Osteoblast (primary cell): ENCODE results near the gene MYO15B. TPM values are rescaled to one million over a fixed set of nuclear protein-coding genes. Genes with fewer than 3 reads are reported as not detected.

Experiments
- DNase-seq: peaks from one replicate; pipeline ENCODE4 v3.0.0; 2011; ENCODE audit warnings: low spot score, mixed read lengths; ENCODE audit not compliant: insufficient read length; ENCODE audit errors: missing footprints
- H2AFZ ChIP-seq: 2 replicates; pipeline ENCODE4 v1.6.0; 2011; ENCODE audit warnings: mild to moderate bottlenecking, low read length
- H3K27ac ChIP-seq: 2 replicates; pipeline ENCODE4 v1.5.1; 2011; ENCODE audit warnings: mild to moderate bottlenecking, low read depth, low read length, moderate library complexity
- H3K27me3 ChIP-seq: 2 replicates; pipeline ENCODE4 v1.6.0; 2012; ENCODE audit warnings: mild to moderate bottlenecking, control low read depth, inconsistent platforms, low read length, moderate library complexity; ENCODE audit not compliant: insufficient read depth
- H3K36me3 ChIP-seq: 2 replicates; pipeline ENCODE4 v1.5.1; 2011; ENCODE audit warnings: mild to moderate bottlenecking, low read length, control low read depth, moderate library complexity; ENCODE audit not compliant: insufficient read depth
- H3K4me1 ChIP-seq: 2 replicates; pipeline ENCODE4 v1.5.1; 2011; ENCODE audit warnings: mild to moderate bottlenecking, low read length, control low read depth, moderate library complexity; ENCODE audit not compliant: insufficient read depth
- H3K4me2 ChIP-seq: 2 replicates; pipeline ENCODE4 v1.6.0; 2011; ENCODE audit warnings: mild to moderate bottlenecking, low read length; ENCODE audit not compliant: insufficient read depth
- H3K4me3 ChIP-seq: fragments of 200-600 bp; sonication (generic); 3 replicates; pipeline ENCODE4 v1.5.1; 2012; ENCODE audit warnings: mild to moderate bottlenecking, low read length, inconsistent platforms; ENCODE audit not compliant: insufficient read depth
- H3K79me2 ChIP-seq: 2 replicates; pipeline ENCODE4 v1.6.0; 2012; ENCODE audit warnings: mild to moderate bottlenecking, low read length, control low read depth, inconsistent platforms; ENCODE audit not compliant: insufficient read depth
- H3K9me3 ChIP-seq: 2 replicates; pipeline ENCODE4 v1.5.1; 2011; ENCODE audit warnings: low read depth, low read length, control low read depth
- H4K20me1 ChIP-seq: 2 replicates; pipeline ENCODE4 v1.6.0; 2012; ENCODE audit warnings: mild to moderate bottlenecking, low read length, control low read depth; ENCODE audit not compliant: insufficient read depth
- total RNA-seq: library from RNA; depleted of rRNA; stranded (reverse); fragments of >200 nt; gene quantifications from 2 replicates; pipeline ENCODE4 v1.2.3, GENCODE V29; 2012
- TF ChIP-seq, protein P1 (sequence below): IDR thresholded peaks from 2 replicates; pipeline ENCODE4 v1.5.1; 2011; ENCODE audit warnings: mild to moderate bottlenecking, low read depth, low read length, moderate library complexity; ENCODE audit errors: extremely low read depth

MYO15B gene
- total RNA-seq, 1 donor = 1.4 TPM

DNA sequence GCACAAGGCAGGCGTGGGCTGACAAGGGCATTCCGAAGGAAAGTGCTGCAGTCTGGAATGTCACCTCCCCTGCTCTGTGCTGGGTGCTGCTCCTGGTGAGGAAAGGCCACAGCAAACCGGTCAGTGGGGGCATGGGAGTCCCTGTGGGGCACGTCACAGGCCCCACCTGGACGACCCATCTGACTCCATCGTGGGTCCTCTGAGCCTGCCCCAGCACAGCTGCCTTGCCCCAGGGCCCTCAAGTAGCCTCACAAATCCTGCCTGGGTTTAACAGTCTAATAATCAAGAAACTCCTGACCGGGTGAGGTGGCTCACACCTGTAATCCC, 2.8 kb upstream of the MYO15B start:
- no peaks in the 10 kb centered on the region for H3K9me3 ChIP-seq
- H3K4me1 ChIP-seq = no peaks in the 10 kb centered on the region
- no peak for DNase-seq
- no peak overlapping the region for H3K4me3 ChIP-seq
- TF ChIP-seq, protein P1, sequence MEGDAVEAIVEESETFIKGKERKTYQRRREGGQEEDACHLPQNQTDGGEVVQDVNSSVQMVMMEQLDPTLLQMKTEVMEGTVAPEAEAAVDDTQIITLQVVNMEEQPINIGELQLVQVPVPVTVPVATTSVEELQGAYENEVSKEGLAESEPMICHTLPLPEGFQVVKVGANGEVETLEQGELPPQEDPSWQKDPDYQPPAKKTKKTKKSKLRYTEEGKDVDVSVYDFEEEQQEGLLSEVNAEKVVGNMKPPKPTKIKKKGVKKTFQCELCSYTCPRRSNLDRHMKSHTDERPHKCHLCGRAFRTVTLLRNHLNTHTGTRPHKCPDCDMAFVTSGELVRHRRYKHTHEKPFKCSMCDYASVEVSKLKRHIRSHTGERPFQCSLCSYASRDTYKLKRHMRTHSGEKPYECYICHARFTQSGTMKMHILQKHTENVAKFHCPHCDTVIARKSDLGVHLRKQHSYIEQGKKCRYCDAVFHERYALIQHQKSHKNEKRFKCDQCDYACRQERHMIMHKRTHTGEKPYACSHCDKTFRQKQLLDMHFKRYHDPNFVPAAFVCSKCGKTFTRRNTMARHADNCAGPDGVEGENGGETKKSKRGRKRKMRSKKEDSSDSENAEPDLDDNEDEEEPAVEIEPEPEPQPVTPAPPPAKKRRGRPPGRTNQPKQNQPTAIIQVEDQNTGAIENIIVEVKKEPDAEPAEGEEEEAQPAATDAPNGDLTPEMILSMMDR = no peak
- H3K79me2 ChIP-seq = no peaks in the 10 kb centered on the region
- peaks cover 38% of the 10 kb centered on the region for H3K27me3 ChIP-seq
- H3K4me2 ChIP-seq = no peak overlapping the region
- no peak overlapping the region for H2AFZ ChIP-seq
- no peaks in the 10 kb centered on the region for H3K36me3 ChIP-seq
- H4K20me1 ChIP-seq = no peaks in the 10 kb centered on the region
- H3K27ac ChIP-seq = no peak overlapping the region

DNA sequence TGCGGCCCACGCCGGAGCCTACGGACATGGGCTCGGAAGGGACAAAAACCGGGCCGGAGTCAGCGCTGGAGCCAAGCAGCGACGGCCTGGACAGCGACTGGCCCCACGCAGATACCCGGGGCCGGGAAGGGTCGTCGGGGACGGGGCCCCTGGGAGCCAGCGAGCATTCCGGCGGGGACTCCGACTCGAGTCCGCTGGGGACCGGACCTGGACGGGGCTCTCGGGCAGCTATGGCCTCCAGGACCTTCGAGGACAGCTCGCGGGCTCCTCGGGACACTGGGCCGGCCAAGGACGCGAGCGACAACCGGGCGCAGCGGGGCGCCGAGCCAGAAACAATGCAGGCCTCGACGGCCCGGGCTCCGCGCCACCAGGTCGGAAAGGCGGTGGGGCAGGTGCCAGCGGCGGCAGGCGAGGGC, 1.0 kb downstream of the MYO15B start:
- H3K36me3 ChIP-seq = no peaks in the 10 kb centered on the region
- no peaks in the 10 kb centered on the region for H3K4me1 ChIP-seq
- H4K20me1 ChIP-seq = no peaks in the 10 kb centered on the region
- peak overlapping the region; percentile 19 for H3K4me3 ChIP-seq
- no peak overlapping the region for H3K27ac ChIP-seq
- TF ChIP-seq, protein P1 = no peak
- peak overlapping the region; percentile 23 for H3K4me2 ChIP-seq
- H2AFZ ChIP-seq = no peak overlapping the region
- H3K27me3 ChIP-seq = peaks cover 46% of the 10 kb centered on the region
- H3K9me3 ChIP-seq = no peaks in the 10 kb centered on the region
- H3K79me2 ChIP-seq = no peaks in the 10 kb centered on the region
- no peak for DNase-seq

DNA sequence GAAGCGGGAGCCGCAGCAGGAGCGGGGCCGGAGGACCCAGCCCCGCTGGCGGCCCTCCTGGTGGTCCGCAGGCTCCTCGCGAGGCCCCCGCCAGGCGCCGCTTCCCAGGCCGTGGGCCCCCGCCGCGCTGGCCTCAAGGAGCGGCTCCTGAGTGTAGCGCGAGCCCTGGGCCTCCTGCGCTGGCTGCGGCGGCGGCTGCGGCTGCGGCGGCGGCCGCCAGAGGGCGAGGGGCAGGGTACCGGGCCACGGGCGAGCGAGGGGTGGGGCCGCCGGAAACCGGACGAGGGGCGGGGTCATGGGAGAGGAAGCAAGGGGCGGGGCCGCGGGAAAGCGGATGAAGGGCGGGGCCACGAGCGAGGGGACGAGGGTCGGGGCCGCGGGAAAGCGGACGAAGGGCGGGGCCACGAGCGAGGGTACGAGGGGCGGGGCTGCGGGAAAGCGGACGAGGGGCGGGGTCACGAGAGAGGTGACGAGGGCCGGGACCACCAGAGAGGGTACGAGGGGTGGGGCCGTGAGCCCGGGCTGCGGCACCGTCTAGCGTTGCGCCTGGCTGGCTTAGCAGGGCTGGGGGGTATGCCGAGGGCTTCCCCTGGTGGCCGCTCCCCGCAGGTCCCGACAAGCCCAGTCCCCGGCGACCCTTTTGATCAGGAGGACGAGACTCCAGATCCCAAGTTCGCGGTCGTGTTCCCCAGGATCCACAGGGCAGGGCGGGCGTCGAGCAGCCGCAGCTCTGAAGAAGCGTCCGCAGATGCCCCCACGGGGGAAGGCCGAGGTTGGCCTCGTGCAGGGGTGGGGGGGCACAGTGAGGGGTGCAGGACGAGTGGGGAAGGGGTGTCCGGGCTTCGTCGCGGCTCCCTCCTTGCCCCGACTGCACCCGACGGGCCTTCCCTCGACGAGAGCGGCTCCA, 1.7 kb downstream of the MYO15B start:
- no peak overlapping the region for H3K27ac ChIP-seq

DNA sequence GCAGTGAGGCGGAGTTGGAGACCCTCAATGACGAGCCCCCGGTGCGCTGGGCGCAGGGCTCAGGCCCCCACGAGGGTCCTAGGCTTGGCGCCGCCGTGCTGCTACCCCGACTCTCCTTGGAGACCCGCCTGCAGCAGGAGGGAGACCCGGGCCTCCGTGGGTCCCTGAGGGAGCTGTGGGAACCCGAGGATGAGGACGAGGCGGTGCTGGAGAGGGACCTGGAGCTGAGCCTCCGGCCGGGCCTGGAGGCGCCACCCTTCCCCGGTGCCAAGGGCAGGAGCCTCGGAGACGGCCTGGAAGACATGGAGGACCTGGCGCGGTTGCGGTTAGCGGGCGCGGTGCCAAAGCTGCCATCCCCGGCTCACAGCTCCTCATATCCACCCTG, 2.3 kb downstream of the MYO15B start:
- Histone ChIP-seq H2AFZ (no peak overlapping the region), H3K27me3 (peaks cover 51% of the 10 kb centered on the region), H3K4me1 (no peaks in the 10 kb centered on the region), H3K4me3 (no peak overlapping the region), H3K27ac (no peak overlapping the region), H3K79me2 (no peaks in the 10 kb centered on the region), H3K4me2 (peak overlapping the region; percentile 73), H4K20me1 (no peaks in the 10 kb centered on the region), H3K9me3 (no peaks in the 10 kb centered on the region), H3K36me3 (no peaks in the 10 kb centered on the region)
- no peak for DNase-seq
- TF ChIP-seq, protein P1 = no peak

More for the DNA sequence above, 1.7 kb downstream of the MYO15B start:
- H3K36me3 ChIP-seq = no peaks in the 10 kb centered on the region
- no peaks in the 10 kb centered on the region for H4K20me1 ChIP-seq
- H2AFZ ChIP-seq = no peak overlapping the region
- DNase-seq = peak; percentile 100
- H3K4me1 ChIP-seq = no peaks in the 10 kb centered on the region
- H3K4me3 ChIP-seq = peak overlapping the region; percentile 60
- TF ChIP-seq, protein P1 = peak; percentile 21
- peaks cover 48% of the 10 kb centered on the region for H3K27me3 ChIP-seq
- H3K9me3 ChIP-seq = no peaks in the 10 kb centered on the region
- H3K4me2 ChIP-seq = peak overlapping the region; percentile 73
- H3K79me2 ChIP-seq = no peaks in the 10 kb centered on the region
